ENCODE results near the gene RARG. TPM values are rescaled to one million over a fixed set of nuclear protein-coding genes. Genes with fewer than 3 reads are reported as not detected.

The RARG gene
- total and polyA plus RNA-seq, 2 donors (not counting 3 experiments of a cell fraction or from before 2014, with no cell fraction given) = 9.9 to 19.5 TPM

DNA sequence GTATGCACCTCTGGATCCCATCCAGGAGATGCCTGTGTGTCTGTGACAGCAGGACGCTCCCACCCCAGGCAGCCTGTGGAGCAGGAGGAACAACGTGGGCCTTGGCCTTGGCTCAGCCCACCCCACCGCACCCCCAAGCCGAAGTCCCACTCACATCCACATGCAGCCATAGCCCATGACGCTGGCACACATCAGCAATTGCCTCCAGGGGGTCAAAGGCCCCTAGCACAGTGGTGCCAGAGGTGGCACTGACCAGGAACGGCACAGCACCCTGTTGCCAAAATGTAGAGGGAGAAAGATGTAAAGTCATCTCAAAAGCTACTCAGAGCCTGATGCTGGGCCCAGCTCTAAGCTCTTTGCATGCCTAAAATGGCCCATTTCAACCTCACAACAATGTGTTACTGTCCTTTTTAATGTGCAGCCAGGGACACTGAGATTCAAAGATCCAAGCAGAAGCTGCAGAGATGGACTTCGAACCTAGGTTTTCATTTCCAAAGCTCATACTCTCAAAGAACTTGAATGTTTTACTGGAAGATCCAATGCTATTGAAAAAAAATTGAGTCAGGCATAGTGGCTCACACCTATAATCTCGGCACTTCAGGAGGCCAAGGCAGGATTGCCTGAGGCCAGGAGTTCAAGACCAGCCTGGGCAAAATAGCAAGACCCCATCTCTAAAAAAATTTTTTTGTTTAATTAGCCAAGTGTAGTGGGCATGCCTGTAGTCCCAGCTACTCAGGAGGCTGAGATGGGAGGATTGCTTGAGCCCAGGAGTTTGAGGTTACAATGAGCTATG is 70.7 kb downstream of the RARG start:
- TF ChIP-seq JUN (IDR thresholded peaks at IDR 0.05; ENCODE audit: borderline replicate concordance, insufficient read depth, insufficient read length, low read depth) (no peak), POLR2A (IDR thresholded peaks at IDR 0.05; ENCODE audit: low read depth, low read length) (no peak), EZH2 (IDR thresholded peaks at IDR 0.05; ENCODE audit: borderline replicate concordance, low read depth, low read length, severe bottlenecking) (no peak), GATA2 (IDR thresholded peaks at IDR 0.05; ENCODE audit: insufficient read depth, insufficient read length, low read depth, low read length) (no peak), FOS (IDR thresholded peaks at IDR 0.05; ENCODE audit: borderline replicate concordance, insufficient read depth, low read length) (no peak), POLR2AphosphoS5 (IDR thresholded peaks at IDR 0.05; ENCODE audit: insufficient read depth, low read depth, low read length) (no peak), MYC (IDR thresholded peaks at IDR 0.05; ENCODE audit: low read depth, low read length) (no peak)
- TF ChIP-seq, protein P1, sequence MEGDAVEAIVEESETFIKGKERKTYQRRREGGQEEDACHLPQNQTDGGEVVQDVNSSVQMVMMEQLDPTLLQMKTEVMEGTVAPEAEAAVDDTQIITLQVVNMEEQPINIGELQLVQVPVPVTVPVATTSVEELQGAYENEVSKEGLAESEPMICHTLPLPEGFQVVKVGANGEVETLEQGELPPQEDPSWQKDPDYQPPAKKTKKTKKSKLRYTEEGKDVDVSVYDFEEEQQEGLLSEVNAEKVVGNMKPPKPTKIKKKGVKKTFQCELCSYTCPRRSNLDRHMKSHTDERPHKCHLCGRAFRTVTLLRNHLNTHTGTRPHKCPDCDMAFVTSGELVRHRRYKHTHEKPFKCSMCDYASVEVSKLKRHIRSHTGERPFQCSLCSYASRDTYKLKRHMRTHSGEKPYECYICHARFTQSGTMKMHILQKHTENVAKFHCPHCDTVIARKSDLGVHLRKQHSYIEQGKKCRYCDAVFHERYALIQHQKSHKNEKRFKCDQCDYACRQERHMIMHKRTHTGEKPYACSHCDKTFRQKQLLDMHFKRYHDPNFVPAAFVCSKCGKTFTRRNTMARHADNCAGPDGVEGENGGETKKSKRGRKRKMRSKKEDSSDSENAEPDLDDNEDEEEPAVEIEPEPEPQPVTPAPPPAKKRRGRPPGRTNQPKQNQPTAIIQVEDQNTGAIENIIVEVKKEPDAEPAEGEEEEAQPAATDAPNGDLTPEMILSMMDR (IDR thresholded peaks at IDR 0.05; ENCODE audit: extremely low read depth in 1 of 2, insufficient read depth in 1 of 2, low read depth in 1 of 2, low read length in 2 of 2) = no peak
- TF ChIP-seq, protein P2, sequence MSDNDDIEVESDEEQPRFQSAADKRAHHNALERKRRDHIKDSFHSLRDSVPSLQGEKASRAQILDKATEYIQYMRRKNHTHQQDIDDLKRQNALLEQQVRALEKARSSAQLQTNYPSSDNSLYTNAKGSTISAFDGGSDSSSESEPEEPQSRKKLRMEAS (IDR thresholded peaks at IDR 0.05; ENCODE audit: insufficient read depth, insufficient read length) = no peak
- H3K9me1 ChIP-seq (replicated peaks; ENCODE audit: control insufficient read depth, extremely low read depth, insufficient read depth, low read length) = no peaks in the 10 kb centered on the region
- FAIRE-seq (no peak), DNase-seq (ENCODE audit: low read depth, low spot score) (no peak)
- no peak overlapping the region for H3K27ac ChIP-seq (ENCODE audit: insufficient read depth, low read depth, low read length)
- intact Hi-C loops (cut with micrococcal nuclease) = no loop called here
- no peaks in the 10 kb centered on the region for H4K20me1 ChIP-seq (replicated peaks; ENCODE audit: control insufficient read depth, extremely low read depth, insufficient read depth, low read length)
- H3K9me3 ChIP-seq (replicated peaks; ENCODE audit: control insufficient read depth, insufficient read depth, low read length) = no peaks in the 10 kb centered on the region
- no peak overlapping the region for H2AFZ ChIP-seq (ENCODE audit: low read depth, low read length)
- H3K4me3 ChIP-seq (replicated peaks in 1 of 3; ENCODE audit: insufficient read depth in 1 of 3, low read depth in 1 of 3, low read length in 3 of 3) = no peak overlapping the region
- H3K4me1 ChIP-seq (ENCODE audit: control insufficient read depth, extremely low read depth, insufficient read depth, low read length) = no peaks in the 10 kb centered on the region
- ChIA-PET POLR2A (no interaction called here), CTCF (interaction anchor here (0.9 to 7.5 kb wide), 16 partner anchors 11 to 183 kb away, joined by 3 to 249 read pairs (median 14); partner anchors contain the start of genes AAAS, CSAD, SOAT2 and ZNF740)
- BruUV-seq (replicated peaks) = no TSS peak
- H3K27me3 ChIP-seq (ENCODE audit: control insufficient read depth in 2 of 2, insufficient read depth in 2 of 2, low read length in 2 of 2) = no peaks in the 10 kb centered on the region
- H3K9ac ChIP-seq (replicated peaks; ENCODE audit: extremely low read depth, insufficient read depth, low read length) = no peak overlapping the region
- no peak overlapping the region for H3K4me2 ChIP-seq (ENCODE audit: insufficient read depth, low read length)
- no peaks in the 10 kb centered on the region for H3K36me3 ChIP-seq (ENCODE audit: control insufficient read depth in 2 of 2, extremely low read depth in 1 of 2, insufficient read depth in 2 of 2, low read length in 2 of 2)
- dilution Hi-C loops (cut with MboI; ENCODE audit: extremely low pct_ligation_motif_present, low sequenced_read_pairs) = no loop called here
- H3K79me2 ChIP-seq (ENCODE audit: control insufficient read depth, insufficient read depth, low read length) = no peaks in the 10 kb centered on the region
